ENCODE measurements around the gene KRTAP23-1. TPM values are rescaled to one million over a fixed set of nuclear protein-coding genes. Genes with fewer than 3 reads are reported as not detected.

Gene KRTAP23-1
- total RNA-seq, 1 experiment from 2014 or later: not detected

DNA sequence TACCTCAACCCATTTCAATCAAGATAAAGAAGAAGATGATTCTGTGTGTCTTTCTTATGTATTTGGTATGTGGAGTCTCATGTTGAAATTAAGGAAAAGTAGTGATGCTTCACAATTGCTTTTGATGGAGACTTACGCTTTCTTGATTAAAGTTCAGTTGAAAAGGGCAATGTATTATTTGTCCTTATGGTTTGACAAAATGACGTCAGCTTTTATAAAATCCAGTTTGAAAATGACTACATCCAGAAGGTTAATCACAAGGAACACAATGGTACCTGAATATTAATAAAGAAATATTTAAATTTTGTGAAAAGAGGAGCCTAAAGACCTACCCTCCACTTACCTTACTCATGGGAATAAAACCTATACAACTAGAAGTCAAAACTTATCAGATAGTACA is 32.7 kb downstream of the KRTAP23-1 start:
- no peak overlapping the region for H3K4me3 Mint-ChIP-seq (ENCODE audit: unreplicated experiment)
- BruUV-seq (replicated peaks): no TSS peak
- no peaks in the 10 kb centered on the region for H3K9me3 Mint-ChIP-seq (ENCODE audit: unreplicated experiment)
- H3K27me3 Mint-ChIP-seq (ENCODE audit: insufficient read depth, unreplicated experiment): peaks cover 53% of the 10 kb centered on the region
- H3K4me1 Mint-ChIP-seq (ENCODE audit: insufficient read depth, unreplicated experiment): no peaks in the 10 kb centered on the region
- intact Hi-C loops (cut with micrococcal nuclease): no loop called here
- H3K27ac Mint-ChIP-seq (ENCODE audit: low read depth, unreplicated experiment): no peak overlapping the region
- no peak for DNase-seq (ENCODE audit: unreplicated experiment)
- ChIA-PET CTCF (interaction anchor here (1.1 kb wide), 1 partner anchor 26 kb away, joined by 3 read pairs; no protein-coding TSS in a partner anchor), POLR2A (no interaction called here)
- TF ChIP-seq, protein P1, sequence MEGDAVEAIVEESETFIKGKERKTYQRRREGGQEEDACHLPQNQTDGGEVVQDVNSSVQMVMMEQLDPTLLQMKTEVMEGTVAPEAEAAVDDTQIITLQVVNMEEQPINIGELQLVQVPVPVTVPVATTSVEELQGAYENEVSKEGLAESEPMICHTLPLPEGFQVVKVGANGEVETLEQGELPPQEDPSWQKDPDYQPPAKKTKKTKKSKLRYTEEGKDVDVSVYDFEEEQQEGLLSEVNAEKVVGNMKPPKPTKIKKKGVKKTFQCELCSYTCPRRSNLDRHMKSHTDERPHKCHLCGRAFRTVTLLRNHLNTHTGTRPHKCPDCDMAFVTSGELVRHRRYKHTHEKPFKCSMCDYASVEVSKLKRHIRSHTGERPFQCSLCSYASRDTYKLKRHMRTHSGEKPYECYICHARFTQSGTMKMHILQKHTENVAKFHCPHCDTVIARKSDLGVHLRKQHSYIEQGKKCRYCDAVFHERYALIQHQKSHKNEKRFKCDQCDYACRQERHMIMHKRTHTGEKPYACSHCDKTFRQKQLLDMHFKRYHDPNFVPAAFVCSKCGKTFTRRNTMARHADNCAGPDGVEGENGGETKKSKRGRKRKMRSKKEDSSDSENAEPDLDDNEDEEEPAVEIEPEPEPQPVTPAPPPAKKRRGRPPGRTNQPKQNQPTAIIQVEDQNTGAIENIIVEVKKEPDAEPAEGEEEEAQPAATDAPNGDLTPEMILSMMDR (IDR thresholded peaks at IDR 0.05; ENCODE audit: unreplicated experiment): no peak
- H3K36me3 Mint-ChIP-seq (ENCODE audit: insufficient read depth, unreplicated experiment): no peaks in the 10 kb centered on the region

DNA sequence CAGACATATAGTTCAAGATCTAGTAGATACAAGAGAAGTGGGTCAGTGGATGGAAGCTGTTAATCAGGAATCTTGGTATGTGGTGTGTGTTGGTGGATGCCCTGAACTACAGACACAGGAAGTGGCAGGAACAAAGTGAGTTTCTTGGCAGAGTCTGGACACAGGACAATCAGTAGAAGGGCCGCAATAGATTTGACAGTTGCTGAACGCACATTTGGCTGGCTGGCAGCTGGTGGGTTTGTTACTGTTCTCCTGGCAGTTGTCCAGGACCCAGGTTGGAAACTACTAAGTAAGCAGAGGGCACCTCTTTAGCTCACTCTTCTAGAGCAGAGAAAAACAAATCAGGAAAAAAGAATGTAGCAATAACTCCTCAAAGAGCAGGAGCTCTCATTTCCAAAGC is 41.5 kb downstream of the KRTAP23-1 start:
- intact Hi-C loops (cut with micrococcal nuclease): no loop called here
- TF ChIP-seq, protein P1 (IDR thresholded peaks at IDR 0.05; ENCODE audit: unreplicated experiment): no peak
- DNase-seq (ENCODE audit: unreplicated experiment): peak; percentile 1
- BruUV-seq (replicated peaks): no TSS peak
- CTCF ChIA-PET: interaction anchor here (0.6 to 1.2 kb wide), 3 partner anchors 9 to 98 kb away, joined by 3 to 4 read pairs (median 3); no protein-coding TSS in a partner anchor
- Mint-ChIP-seq H3K27ac (ENCODE audit: low read depth, unreplicated experiment) (no peak overlapping the region), H3K4me3 (ENCODE audit: unreplicated experiment) (no peak overlapping the region), H3K27me3 (ENCODE audit: insufficient read depth, unreplicated experiment) (no peaks in the 10 kb centered on the region), H3K9me3 (ENCODE audit: unreplicated experiment) (no peaks in the 10 kb centered on the region), H3K36me3 (ENCODE audit: insufficient read depth, unreplicated experiment) (no peaks in the 10 kb centered on the region), H3K4me1 (ENCODE audit: insufficient read depth, unreplicated experiment) (no peaks in the 10 kb centered on the region)
- POLR2A ChIA-PET: no interaction called here

DNA sequence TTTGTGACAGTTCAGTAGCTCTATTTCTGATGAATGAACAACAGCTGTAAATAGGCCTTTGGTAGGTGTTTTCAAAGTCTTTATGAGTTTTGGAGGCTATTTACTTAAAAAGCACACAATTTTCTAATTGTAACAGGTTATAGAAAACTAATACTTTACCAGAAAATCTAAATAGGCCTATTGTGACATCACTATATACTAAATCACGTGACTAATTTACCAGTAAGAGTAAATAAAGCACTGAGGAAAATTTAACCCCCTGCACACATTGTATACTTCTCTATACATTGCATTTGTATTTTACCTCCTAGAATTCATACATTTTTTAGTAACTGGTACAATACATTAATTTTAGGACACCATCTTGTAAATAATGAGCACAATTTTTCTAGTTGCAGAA is 43.3 kb downstream of the KRTAP23-1 start:
- ChIA-PET CTCF (interaction anchor here (0.7 kb wide), 1 partner anchor 730 kb away, joined by 3 read pairs; no protein-coding TSS in a partner anchor), POLR2A (no interaction called here)
- intact Hi-C loops (cut with micrococcal nuclease): no loop called here
- no TSS peak for BruUV-seq (replicated peaks)
- DNase-seq (ENCODE audit: unreplicated experiment): no peak
- Mint-ChIP-seq H3K4me1 (ENCODE audit: insufficient read depth, unreplicated experiment) (no peaks in the 10 kb centered on the region), H3K4me3 (ENCODE audit: unreplicated experiment) (no peak overlapping the region), H3K36me3 (ENCODE audit: insufficient read depth, unreplicated experiment) (no peaks in the 10 kb centered on the region), H3K27ac (ENCODE audit: low read depth, unreplicated experiment) (no peak overlapping the region), H3K9me3 (ENCODE audit: unreplicated experiment) (no peaks in the 10 kb centered on the region), H3K27me3 (ENCODE audit: insufficient read depth, unreplicated experiment) (no peaks in the 10 kb centered on the region)
- TF ChIP-seq, protein P1 (IDR thresholded peaks at IDR 0.05; ENCODE audit: unreplicated experiment): no peak

Small RNAs within 50 kb of the gene (microRNA-seq; reads per million reads assigned to microRNA genes)
- not detected for gene MIR4327

Other genes starting within 250 kb of the KRTAP23-1 start
- not detected in 2 replicates for gene CLDN17, start 181.8 kb downstream of the KRTAP23-1 start, total RNA-seq (2022)
- not detected in 2 replicates for gene CLDN8, start 132.5 kb downstream of the KRTAP23-1 start, total RNA-seq (2022)
- gene KRTAP24-1, start 65.7 kb downstream of the KRTAP23-1 start, total RNA-seq (2022): not detected in 2 replicates
- gene KRTAP25-1, start 59.1 kb downstream of the KRTAP23-1 start, total RNA-seq (2022): not detected in 2 replicates
- not detected in 2 replicates for gene KRTAP26-1, start 28.3 kb downstream of the KRTAP23-1 start, total RNA-seq (2022)
- gene KRTAP27-1, start 10.9 kb downstream of the KRTAP23-1 start, total RNA-seq (2022): not detected in 2 replicates
- not detected in 2 replicates for gene KRTAP13-2, start 23.7 kb upstream of the KRTAP23-1 start, total RNA-seq (2022)
- gene KRTAP13-1, start 47.4 kb upstream of the KRTAP23-1 start, total RNA-seq (2022): not detected in 2 replicates
- not detected in 2 replicates for gene KRTAP13-3, start 77.3 kb upstream of the KRTAP23-1 start, total RNA-seq (2022)
- not detected in 2 replicates for gene KRTAP13-4, start 81.6 kb upstream of the KRTAP23-1 start, total RNA-seq (2022)
- not detected in 2 replicates for gene KRTAP15-1, start 91.7 kb upstream of the KRTAP23-1 start, total RNA-seq (2022)
- not detected in 2 replicates for gene KRTAP19-1, start 131.8 kb upstream of the KRTAP23-1 start, total RNA-seq (2022)
- gene KRTAP19-2, start 138.8 kb upstream of the KRTAP23-1 start, total RNA-seq (2022): not detected in 2 replicates
- gene KRTAP19-3, start 143.4 kb upstream of the KRTAP23-1 start, total RNA-seq (2022): not detected in 2 replicates
- not detected in 2 replicates for gene KRTAP19-4, start 148.6 kb upstream of the KRTAP23-1 start, total RNA-seq (2022)
- gene KRTAP19-5, start 153.5 kb upstream of the KRTAP23-1 start, total RNA-seq (2022): not detected in 2 replicates
- gene KRTAP19-6, start 193.3 kb upstream of the KRTAP23-1 start, total RNA-seq (2022): not detected in 2 replicates
- gene KRTAP19-7, start 212.7 kb upstream of the KRTAP23-1 start, total RNA-seq (2022): not detected in 2 replicates
- not detected in 2 replicates for gene KRTAP22-2, start 241.8 kb upstream of the KRTAP23-1 start, total RNA-seq (2022)
- not detected in 2 replicates for gene KRTAP6-3, start 243.8 kb upstream of the KRTAP23-1 start, total RNA-seq (2022)